Measurements from ENCODE around the gene RSPH10B2.
"Not testable (repeated sequence)": the region's sequence is repeated elsewhere in the genome, so short reads cannot be mapped to it uniquely, and the experiment has no call there.

The RSPH10B2 gene

DNA sequence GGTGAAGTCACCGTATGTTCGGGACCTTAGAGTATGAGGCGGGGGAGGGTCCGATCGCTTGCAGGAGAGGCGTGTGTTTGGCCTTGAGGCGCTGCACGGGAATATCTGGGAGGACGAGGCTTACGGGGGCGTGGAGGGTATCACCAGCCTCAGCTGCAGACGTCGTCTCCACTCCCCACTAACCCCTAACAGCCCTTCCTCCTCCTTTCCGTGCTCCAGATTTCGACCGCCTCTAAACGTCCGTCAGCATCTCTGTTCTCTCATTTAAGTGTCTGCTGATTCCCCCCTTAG is 23.6 kb upstream of the RSPH10B2 start:
- TF ChIP-seq, protein P1, sequence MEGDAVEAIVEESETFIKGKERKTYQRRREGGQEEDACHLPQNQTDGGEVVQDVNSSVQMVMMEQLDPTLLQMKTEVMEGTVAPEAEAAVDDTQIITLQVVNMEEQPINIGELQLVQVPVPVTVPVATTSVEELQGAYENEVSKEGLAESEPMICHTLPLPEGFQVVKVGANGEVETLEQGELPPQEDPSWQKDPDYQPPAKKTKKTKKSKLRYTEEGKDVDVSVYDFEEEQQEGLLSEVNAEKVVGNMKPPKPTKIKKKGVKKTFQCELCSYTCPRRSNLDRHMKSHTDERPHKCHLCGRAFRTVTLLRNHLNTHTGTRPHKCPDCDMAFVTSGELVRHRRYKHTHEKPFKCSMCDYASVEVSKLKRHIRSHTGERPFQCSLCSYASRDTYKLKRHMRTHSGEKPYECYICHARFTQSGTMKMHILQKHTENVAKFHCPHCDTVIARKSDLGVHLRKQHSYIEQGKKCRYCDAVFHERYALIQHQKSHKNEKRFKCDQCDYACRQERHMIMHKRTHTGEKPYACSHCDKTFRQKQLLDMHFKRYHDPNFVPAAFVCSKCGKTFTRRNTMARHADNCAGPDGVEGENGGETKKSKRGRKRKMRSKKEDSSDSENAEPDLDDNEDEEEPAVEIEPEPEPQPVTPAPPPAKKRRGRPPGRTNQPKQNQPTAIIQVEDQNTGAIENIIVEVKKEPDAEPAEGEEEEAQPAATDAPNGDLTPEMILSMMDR (IDR thresholded peaks at IDR 0.05; ENCODE audit: low read depth, low read length): no peak
- Histone ChIP-seq H3K9me3 (ENCODE audit: severe bottlenecking) (peaks cover 4% of the 10 kb centered on the region), H3K36me3 (peaks cover 17% of the 10 kb centered on the region), H3K27me3 (ENCODE audit: insufficient read depth, low read depth, severe bottlenecking) (no peaks in the 10 kb centered on the region), H3K4me3 (ENCODE audit: low read depth, low read length) (peak overlapping the region; percentile 85), H3K27ac (peak overlapping the region; percentile 72; the same call in 1 of the 2 replicates)
- DNase-seq: peak; percentile 33

GRCh38 chr7:6738415-6738814 is 15.5 kb upstream of the RSPH10B2 start:
- H3K27ac ChIP-seq; DNase-seq; H3K9me3 ChIP-seq (ENCODE audit: severe bottlenecking); H3K4me3 ChIP-seq (ENCODE audit: low read depth, low read length); H3K27me3 ChIP-seq (ENCODE audit: insufficient read depth, low read depth, severe bottlenecking): not testable (repeated sequence)
- H3K36me3 ChIP-seq: peaks cover 37% of the 10 kb centered on the region

GRCh38 chr7:6744410-6745100 is 9.3 kb upstream of the RSPH10B2 start:
- not testable (repeated sequence) for H3K27me3 ChIP-seq (ENCODE audit: insufficient read depth, low read depth, severe bottlenecking); H3K36me3 ChIP-seq; DNase-seq; H3K27ac ChIP-seq; H3K4me3 ChIP-seq (ENCODE audit: low read depth, low read length); H3K9me3 ChIP-seq (ENCODE audit: severe bottlenecking)

- not testable (repeated sequence) for H3K27me3 ChIP-seq (ENCODE audit: insufficient read depth, low read depth, severe bottlenecking); H3K27ac ChIP-seq; H3K9me3 ChIP-seq (ENCODE audit: severe bottlenecking); H3K4me3 ChIP-seq (ENCODE audit: low read depth, low read length); H3K36me3 ChIP-seq; DNase-seq
Measured at GRCh38 chr7:6749335-6749734, 4.6 kb upstream of the RSPH10B2 start.

GRCh38 chr7:6750173-6750572 is 3.7 kb upstream of the RSPH10B2 start:
- not testable (repeated sequence) for H3K9me3 ChIP-seq (ENCODE audit: severe bottlenecking); H3K27ac ChIP-seq; H3K36me3 ChIP-seq; H3K27me3 ChIP-seq (ENCODE audit: insufficient read depth, low read depth, severe bottlenecking); H3K4me3 ChIP-seq (ENCODE audit: low read depth, low read length); DNase-seq

- not testable (repeated sequence) for H3K27ac ChIP-seq; H3K9me3 ChIP-seq (ENCODE audit: severe bottlenecking); H3K4me3 ChIP-seq (ENCODE audit: low read depth, low read length); H3K36me3 ChIP-seq; DNase-seq; H3K27me3 ChIP-seq (ENCODE audit: insufficient read depth, low read depth, severe bottlenecking)
Measured at GRCh38 chr7:6761186-6761585, 7.3 kb downstream of the RSPH10B2 start.

GRCh38 chr7:6781581-6781980 is 27.7 kb downstream of the RSPH10B2 start:
- not testable (repeated sequence) for H3K36me3 ChIP-seq; H3K27me3 ChIP-seq (ENCODE audit: insufficient read depth, low read depth, severe bottlenecking); H3K27ac ChIP-seq; H3K9me3 ChIP-seq (ENCODE audit: severe bottlenecking); DNase-seq; H3K4me3 ChIP-seq (ENCODE audit: low read depth, low read length)

- not testable (repeated sequence) for DNase-seq
Measured at GRCh38 chr7:6789353-6789752, 35.5 kb downstream of the RSPH10B2 start.

DNA sequence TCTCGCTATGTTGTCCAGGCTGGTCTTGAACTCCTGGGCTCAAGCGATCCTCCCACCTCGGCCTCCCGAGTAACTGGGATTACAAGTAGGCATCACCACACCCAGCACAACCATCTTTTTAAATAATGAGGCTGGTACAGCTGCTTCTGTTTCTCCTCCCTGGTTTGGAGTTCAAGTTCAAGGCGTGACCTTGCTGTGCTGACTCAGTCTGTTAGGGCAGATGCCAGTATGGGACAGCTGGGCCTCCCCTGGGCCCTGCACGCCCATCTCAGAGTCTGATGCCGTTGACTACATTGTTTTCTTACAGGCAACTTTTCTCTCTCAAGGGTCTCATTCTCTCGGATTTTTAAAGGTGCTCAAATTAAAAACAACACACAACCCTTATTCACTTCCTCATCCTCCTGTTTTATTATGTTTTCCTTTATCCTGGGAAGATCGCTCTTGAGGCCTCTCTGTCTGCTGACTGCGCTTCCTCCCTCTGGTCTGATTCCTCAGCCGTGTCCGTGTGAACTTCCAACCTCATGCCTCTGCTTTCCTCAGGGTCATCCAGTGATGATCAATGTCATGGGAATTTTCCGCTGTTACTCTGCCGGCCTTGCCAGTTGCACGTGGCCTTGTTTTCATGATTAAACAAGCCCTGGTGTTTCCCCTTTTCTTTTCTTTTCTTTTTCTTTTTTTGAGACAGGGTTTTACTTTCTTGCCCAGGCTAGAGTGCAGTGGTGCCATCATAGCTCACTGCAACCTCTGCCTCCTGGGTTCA is 38.4 kb downstream of the RSPH10B2 start:
- not testable (repeated sequence) for H3K9me3 ChIP-seq (ENCODE audit: severe bottlenecking); H3K4me3 ChIP-seq (ENCODE audit: low read depth, low read length); DNase-seq; H3K27me3 ChIP-seq (ENCODE audit: insufficient read depth, low read depth, severe bottlenecking); H3K36me3 ChIP-seq; H3K27ac ChIP-seq

More at GRCh38 chr7:6789353-6789752, 35.5 kb downstream of the RSPH10B2 start:
- H3K27me3 ChIP-seq (ENCODE audit: insufficient read depth, low read depth, severe bottlenecking); H3K4me3 ChIP-seq (ENCODE audit: low read depth, low read length); H3K27ac ChIP-seq; H3K9me3 ChIP-seq (ENCODE audit: severe bottlenecking); H3K36me3 ChIP-seq: not testable (repeated sequence)

- H3K27ac ChIP-seq; H3K4me3 ChIP-seq (ENCODE audit: low read depth, low read length); H3K27me3 ChIP-seq (ENCODE audit: insufficient read depth, low read depth, severe bottlenecking); H3K36me3 ChIP-seq; DNase-seq; H3K9me3 ChIP-seq (ENCODE audit: severe bottlenecking): not testable (repeated sequence)
Measured at GRCh38 chr7:6794276-6794675, 40.4 kb downstream of the RSPH10B2 start.

- not testable (repeated sequence) for H3K4me3 ChIP-seq (ENCODE audit: low read depth, low read length); H3K36me3 ChIP-seq; DNase-seq; H3K27me3 ChIP-seq (ENCODE audit: insufficient read depth, low read depth, severe bottlenecking); H3K9me3 ChIP-seq (ENCODE audit: severe bottlenecking); H3K27ac ChIP-seq
Measured at GRCh38 chr7:6797218-6797617, 43.3 kb downstream of the RSPH10B2 start.

DNA sequence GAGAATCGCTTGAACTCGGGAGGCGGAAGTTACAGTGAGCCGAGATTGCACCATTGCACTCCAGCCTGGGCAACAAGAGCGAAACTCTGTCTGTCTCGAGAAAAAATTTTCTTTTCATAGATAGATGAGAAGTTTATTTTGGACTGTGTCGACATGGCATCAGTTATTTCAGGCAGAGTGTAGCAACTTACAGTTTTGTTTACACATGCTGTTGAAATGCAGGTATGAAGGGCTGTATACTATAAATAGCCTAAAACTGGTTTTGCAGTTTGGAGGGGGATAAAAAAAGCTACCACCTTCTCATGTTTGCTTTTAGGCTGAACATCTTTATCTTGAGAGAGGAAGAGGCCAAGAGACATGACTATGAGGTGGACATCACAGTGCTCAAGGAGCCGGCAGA is 44.1 kb downstream of the RSPH10B2 start:
- H3K4me3 ChIP-seq (ENCODE audit: low read depth, low read length); DNase-seq; H3K9me3 ChIP-seq (ENCODE audit: severe bottlenecking); H3K27ac ChIP-seq; H3K36me3 ChIP-seq; H3K27me3 ChIP-seq (ENCODE audit: insufficient read depth, low read depth, severe bottlenecking): not testable (repeated sequence)

- not testable (repeated sequence) for H3K27me3 ChIP-seq (ENCODE audit: insufficient read depth, low read depth, severe bottlenecking); DNase-seq; H3K27ac ChIP-seq; H3K36me3 ChIP-seq; H3K4me3 ChIP-seq (ENCODE audit: low read depth, low read length); H3K9me3 ChIP-seq (ENCODE audit: severe bottlenecking)
Measured at GRCh38 chr7:6799887-6800286, 46.0 kb downstream of the RSPH10B2 start.

- H3K27ac ChIP-seq; H3K27me3 ChIP-seq (ENCODE audit: insufficient read depth, low read depth, severe bottlenecking); H3K4me3 ChIP-seq (ENCODE audit: low read depth, low read length); H3K36me3 ChIP-seq; H3K9me3 ChIP-seq (ENCODE audit: severe bottlenecking); DNase-seq: not testable (repeated sequence)
Measured at GRCh38 chr7:6800331-6800730, 46.4 kb downstream of the RSPH10B2 start.

All from WERI-Rb-1 (cell line).